K562 (cell line): Measurements from ENCODE around the gene CCT5. TPM values are rescaled to one million over a fixed set of nuclear protein-coding genes. Genes with fewer than 3 reads are reported as not detected.

Source experiments
- BCL6 ChIP-seq: fragments of 250-450 bp; sonication (Bioruptor Pico); IDR thresholded peaks from 2 replicates; pipeline ENCODE4 v1.4.0; 2020
- CREM ChIP-seq: IDR thresholded peaks from 2 replicates; pipeline ENCODE4 v1.6.1; 2014; ENCODE audit warnings: antibody characterized with exemption, low read depth
- ETS1 ChIP-seq: conservative IDR thresholded peaks from 2 replicates; pipeline ENCODE4 v1.6.1; 2011; ENCODE audit warnings: low read depth, mild to moderate bottlenecking, low read length; ENCODE audit not compliant: control insufficient read depth
- MEF2A ChIP-seq: IDR thresholded peaks from 2 replicates; pipeline ENCODE4 v1.6.1; 2011; ENCODE audit warnings: low read depth, mild to moderate bottlenecking, low read length, moderate library complexity; ENCODE audit not compliant: control insufficient read depth
- OTX1 ChIP-seq: fragments of 450-650 bp; formaldehyde crosslinking; IDR thresholded peaks from 2 replicates; pipeline ENCODE4 v1.4.0; 2022; ENCODE audit warnings: mild to moderate bottlenecking
- RCOR1 ChIP-seq, 2 experiments: IDR thresholded peaks; 2 replicates each; pipeline ENCODE4 v1.6.1; 2012; ENCODE audit warnings: low read depth in 2 of 2, low read length in 2 of 2, borderline replicate concordance in 1 of 2, improper control_type of control experiment in 1 of 2
- SMAD4 ChIP-seq: fragments of 250-450 bp; sonication (Bioruptor Pico); conservative IDR thresholded peaks from 2 replicates; pipeline ENCODE4 v1.8.0; 2021; ENCODE audit warnings: inconsistent platforms, mild to moderate bottlenecking, moderate library complexity
- ZKSCAN1 ChIP-seq: fragments of 150-350 bp; IDR thresholded peaks from 2 replicates; pipeline ENCODE4 v1.6.1; 2016; ENCODE audit warnings: low read depth, low read length
- ZNF444 ChIP-seq: fragments of 250-450 bp; sonication (Bioruptor Pico); IDR thresholded peaks from 2 replicates; pipeline ENCODE4 v1.4.0; 2020; ENCODE audit warnings: mild to moderate bottlenecking, moderate library complexity
- polyA plus RNA-seq, 8 experiments: library from polyadenylated mRNA; depleted of rRNA in 4 of 8; stranded (reverse) in 5 of 8; unstranded in 3 of 8; fragments of >200 nt; fragmentation: Nextera tagmentation in 2 of 8; fragmentation: Illumina TruSeq in 1 of 8; extraction: Ambion mirVana in 2 of 8; extraction: Trizol in 1 of 8; gene quantifications; 2 replicates each; pipeline versions ENCODE4 v1.2.1 to v1.2.3, GENCODE V29; 2011 to 2014; ENCODE audit warnings: inconsistent platforms in 1 of 8, missing spikeins in 1 of 8
- total RNA-seq, 7 experiments: library from RNA; depleted of rRNA in 6 of 7; stranded (reverse); fragments of >200 nt in 6 of 7; fragmentation: Illumina TruSeq in 2 of 7; extraction: Trizol in 2 of 7; gene quantifications; 2 replicates each; pipeline versions ENCODE4 v1.2.1 to v1.2.3, GENCODE V29; 2011 to 2021; ENCODE audit warnings: low replicate concordance in 1 of 7
- TF ChIP-seq, protein P1 (sequence below): sonication (generic); formaldehyde crosslinking; IDR thresholded peaks from 2 replicates; pipeline ENCODE4 v1.4.0; 2020; ENCODE audit warnings: mild to moderate bottlenecking, missing genetic modification reagents
- TF ChIP-seq, protein P2 (sequence below): fragments of 250-450 bp; sonication (Bioruptor Pico); IDR thresholded peaks from 2 replicates; pipeline ENCODE4 v1.8.0; 2021; ENCODE audit warnings: borderline replicate concordance, mild to moderate bottlenecking, moderate library complexity; ENCODE audit not compliant: poor library complexity, severe bottlenecking
- TF ChIP-seq, protein P3 (sequence below): fragments of 450-650 bp; IDR thresholded peaks from 2 replicates; pipeline ENCODE4 v1.6.1; 2016; ENCODE audit warnings: antibody characterized with exemption
- TF ChIP-seq, protein P4 (sequence below): sonication (generic); formaldehyde crosslinking; IDR thresholded peaks from 2 replicates; pipeline ENCODE4 v1.8.0; 2022; ENCODE audit warnings: missing genetic modification reagents, mild to moderate bottlenecking, borderline replicate concordance
- TF ChIP-seq, protein P5 (sequence below): fragments of 450-650 bp; formaldehyde crosslinking; IDR thresholded peaks from 2 replicates; pipeline ENCODE4 v1.4.0; 2020; ENCODE audit warnings: mild to moderate bottlenecking
- TF ChIP-seq, protein P6 (sequence below): fragments of 250-450 bp; sonication (Bioruptor Pico); IDR thresholded peaks from 2 replicates; pipeline ENCODE4 v1.9.0; 2021; ENCODE audit warnings: mild to moderate bottlenecking

The CCT5 gene
- total and polyA plus RNA-seq, 9 of the 15 experiments (the other 6 are each of a cell fraction or from before 2014, with no cell fraction given): 782 to 1,606 (median 1,153) TPM

GRCh38 chr5:10307206-10308148 is 57.4 kb downstream of the CCT5 start, which contains the start of gene CMBL (continued):
- TF ChIP-seq, protein P1, sequence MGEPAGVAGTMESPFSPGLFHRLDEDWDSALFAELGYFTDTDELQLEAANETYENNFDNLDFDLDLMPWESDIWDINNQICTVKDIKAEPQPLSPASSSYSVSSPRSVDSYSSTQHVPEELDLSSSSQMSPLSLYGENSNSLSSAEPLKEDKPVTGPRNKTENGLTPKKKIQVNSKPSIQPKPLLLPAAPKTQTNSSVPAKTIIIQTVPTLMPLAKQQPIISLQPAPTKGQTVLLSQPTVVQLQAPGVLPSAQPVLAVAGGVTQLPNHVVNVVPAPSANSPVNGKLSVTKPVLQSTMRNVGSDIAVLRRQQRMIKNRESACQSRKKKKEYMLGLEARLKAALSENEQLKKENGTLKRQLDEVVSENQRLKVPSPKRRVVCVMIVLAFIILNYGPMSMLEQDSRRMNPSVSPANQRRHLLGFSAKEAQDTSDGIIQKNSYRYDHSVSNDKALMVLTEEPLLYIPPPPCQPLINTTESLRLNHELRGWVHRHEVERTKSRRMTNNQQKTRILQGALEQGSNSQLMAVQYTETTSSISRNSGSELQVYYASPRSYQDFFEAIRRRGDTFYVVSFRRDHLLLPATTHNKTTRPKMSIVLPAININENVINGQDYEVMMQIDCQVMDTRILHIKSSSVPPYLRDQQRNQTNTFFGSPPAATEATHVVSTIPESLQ (CRISPR knock-in tag): 0 out of 2 replicates have a peak, but pooled peaks have one; percentile 45
- TF ChIP-seq, protein P2, sequence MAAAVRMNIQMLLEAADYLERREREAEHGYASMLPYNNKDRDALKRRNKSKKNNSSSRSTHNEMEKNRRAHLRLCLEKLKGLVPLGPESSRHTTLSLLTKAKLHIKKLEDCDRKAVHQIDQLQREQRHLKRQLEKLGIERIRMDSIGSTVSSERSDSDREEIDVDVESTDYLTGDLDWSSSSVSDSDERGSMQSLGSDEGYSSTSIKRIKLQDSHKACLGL (CRISPR knock-in tag): no peak
- TF ChIP-seq BCL6 (CRISPR knock-in tag) (no peak), ETS1 (peak; percentile 75), SMAD4 (peak; percentile 55), MEF2A (no peak), CREM (peak; percentile 30; the same call in 1 of the 2 replicates), RCOR1 (IDR thresholded peaks at IDR 0.05; ENCODE audit: borderline replicate concordance in 1 of 2, low read depth in 2 of 2, low read length in 2 of 2) (peak in 1 of 2 experiments; percentile 57; a peak in 2 of 4 replicates), OTX1 (CRISPR knock-in tag) (peak; percentile 74; the same call in 1 of the 2 replicates), ZKSCAN1 (no peak), ZNF444 (CRISPR knock-in tag) (no peak)
- TF ChIP-seq, protein P3, sequence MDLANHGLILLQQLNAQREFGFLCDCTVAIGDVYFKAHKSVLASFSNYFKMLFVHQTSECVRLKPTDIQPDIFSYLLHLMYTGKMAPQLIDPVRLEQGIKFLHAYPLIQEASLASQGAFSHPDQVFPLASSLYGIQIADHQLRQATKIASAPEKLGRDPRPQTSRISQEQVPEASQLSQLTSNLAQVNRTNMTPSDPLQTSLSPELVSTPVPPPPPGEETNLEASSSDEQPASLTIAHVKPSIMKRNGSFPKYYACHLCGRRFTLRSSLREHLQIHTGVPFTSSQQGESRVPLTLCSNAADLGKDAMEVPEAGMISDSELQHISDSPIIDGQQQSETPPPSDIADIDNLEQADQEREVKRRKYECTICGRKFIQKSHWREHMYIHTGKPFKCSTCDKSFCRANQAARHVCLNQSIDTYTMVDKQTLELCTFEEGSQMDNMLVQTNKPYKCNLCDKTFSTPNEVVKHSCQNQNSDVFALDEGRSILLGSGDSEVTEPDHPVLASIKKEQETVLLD: 0 out of 2 replicates have a peak, but pooled peaks have one; percentile 82
- TF ChIP-seq, protein P4, sequence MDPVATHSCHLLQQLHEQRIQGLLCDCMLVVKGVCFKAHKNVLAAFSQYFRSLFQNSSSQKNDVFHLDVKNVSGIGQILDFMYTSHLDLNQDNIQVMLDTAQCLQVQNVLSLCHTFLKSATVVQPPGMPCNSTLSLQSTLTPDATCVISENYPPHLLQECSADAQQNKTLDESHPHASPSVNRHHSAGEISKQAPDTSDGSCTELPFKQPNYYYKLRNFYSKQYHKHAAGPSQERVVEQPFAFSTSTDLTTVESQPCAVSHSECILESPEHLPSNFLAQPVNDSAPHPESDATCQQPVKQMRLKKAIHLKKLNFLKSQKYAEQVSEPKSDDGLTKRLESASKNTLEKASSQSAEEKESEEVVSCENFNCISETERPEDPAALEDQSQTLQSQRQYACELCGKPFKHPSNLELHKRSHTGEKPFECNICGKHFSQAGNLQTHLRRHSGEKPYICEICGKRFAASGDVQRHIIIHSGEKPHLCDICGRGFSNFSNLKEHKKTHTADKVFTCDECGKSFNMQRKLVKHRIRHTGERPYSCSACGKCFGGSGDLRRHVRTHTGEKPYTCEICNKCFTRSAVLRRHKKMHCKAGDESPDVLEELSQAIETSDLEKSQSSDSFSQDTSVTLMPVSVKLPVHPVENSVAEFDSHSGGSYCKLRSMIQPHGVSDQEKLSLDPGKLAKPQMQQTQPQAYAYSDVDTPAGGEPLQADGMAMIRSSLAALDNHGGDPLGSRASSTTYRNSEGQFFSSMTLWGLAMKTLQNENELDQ (CRISPR knock-in tag): peak; percentile 23; the same call in 1 of the 2 replicates
- TF ChIP-seq, protein P5, sequence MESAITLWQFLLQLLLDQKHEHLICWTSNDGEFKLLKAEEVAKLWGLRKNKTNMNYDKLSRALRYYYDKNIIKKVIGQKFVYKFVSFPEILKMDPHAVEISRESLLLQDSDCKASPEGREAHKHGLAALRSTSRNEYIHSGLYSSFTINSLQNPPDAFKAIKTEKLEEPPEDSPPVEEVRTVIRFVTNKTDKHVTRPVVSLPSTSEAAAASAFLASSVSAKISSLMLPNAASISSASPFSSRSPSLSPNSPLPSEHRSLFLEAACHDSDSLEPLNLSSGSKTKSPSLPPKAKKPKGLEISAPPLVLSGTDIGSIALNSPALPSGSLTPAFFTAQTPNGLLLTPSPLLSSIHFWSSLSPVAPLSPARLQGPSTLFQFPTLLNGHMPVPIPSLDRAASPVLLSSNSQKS: no peak
- TF ChIP-seq, protein P6, sequence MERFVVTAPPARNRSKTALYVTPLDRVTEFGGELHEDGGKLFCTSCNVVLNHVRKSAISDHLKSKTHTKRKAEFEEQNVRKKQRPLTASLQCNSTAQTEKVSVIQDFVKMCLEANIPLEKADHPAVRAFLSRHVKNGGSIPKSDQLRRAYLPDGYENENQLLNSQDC: no peak
